NCI-H1417 (cell line): ENCODE results near the gene AKAP6.

Experiments used
- DNase-seq, 3 experiments: peaks; one replicate each; lab custom pipeline; 2025; lab: John Stamatoyannopoulos, UW

AKAP6 gene

GRCh38 chr14:32332415-32333316 is 3.6 kb downstream of the AKAP6 start:
- DNase-seq: peak in 1 of 3 experiments; percentile 11

- DNase-seq: no peak
Observed at GRCh38 chr14:32336702-32337101, 7.6 kb downstream of the AKAP6 start.

GRCh38 chr14:32337759-32338158 is 8.7 kb downstream of the AKAP6 start:
- DNase-seq: no peak

GRCh38 chr14:32339188-32339587 is 10.1 kb downstream of the AKAP6 start:
- no peak for DNase-seq

GRCh38 chr14:32341947-32342846 is 13.1 kb downstream of the AKAP6 start:
- DNase-seq: no peak

GRCh38 chr14:32342847-32343194 is 13.7 kb downstream of the AKAP6 start:
- no peak for DNase-seq

- no peak for DNase-seq
Observed at GRCh38 chr14:32343926-32344430, 14.9 kb downstream of the AKAP6 start.

GRCh38 chr14:32345311-32345791 is 16.3 kb downstream of the AKAP6 start:
- DNase-seq: peak in 1 of 3 experiments; percentile 20

GRCh38 chr14:32349322-32349721 is 20.2 kb downstream of the AKAP6 start:
- DNase-seq: no peak

- no peak for DNase-seq
Observed at GRCh38 chr14:32350020-32350419, 20.9 kb downstream of the AKAP6 start.

- DNase-seq: no peak
Observed at GRCh38 chr14:32352631-32353030, 23.5 kb downstream of the AKAP6 start.

GRCh38 chr14:32354716-32355115 is 25.6 kb downstream of the AKAP6 start:
- DNase-seq: peak in 2 of 3 experiments; percentile 17 to 71

GRCh38 chr14:32358781-32359180 is 29.7 kb downstream of the AKAP6 start:
- no peak for DNase-seq

- peak in 1 of 3 experiments; percentile 53 for DNase-seq
Observed at GRCh38 chr14:32361674-32362073, 32.6 kb downstream of the AKAP6 start.

- no peak for DNase-seq
Observed at GRCh38 chr14:32363761-32364160, 34.7 kb downstream of the AKAP6 start.

- DNase-seq: no peak
Observed at GRCh38 chr14:32364941-32365340, 35.8 kb downstream of the AKAP6 start.

GRCh38 chr14:32366256-32366879 is 37.3 kb downstream of the AKAP6 start:
- peak in 2 of 3 experiments; percentile 26 to 50 for DNase-seq

GRCh38 chr14:32366986-32367385 is 37.9 kb downstream of the AKAP6 start:
- peak in 2 of 3 experiments; percentile 40 to 52 for DNase-seq

- DNase-seq: no peak
Observed at GRCh38 chr14:32367516-32367915, 38.4 kb downstream of the AKAP6 start.

GRCh38 chr14:32368107-32368506 is 39.0 kb downstream of the AKAP6 start:
- no peak for DNase-seq

- no peak for DNase-seq
Observed at GRCh38 chr14:32370714-32371113, 41.6 kb downstream of the AKAP6 start.

- no peak for DNase-seq
Observed at GRCh38 chr14:32372154-32372553, 43.1 kb downstream of the AKAP6 start.
